Activated naive CD4-positive, alpha-beta T cell treated with anti-CD3 and anti-CD28 coated beads, Interleukin-2, amount 50 U/mL, for 24 hours (primary cell): ENCODE results near the gene RGS14.
"Not testable (repeated sequence)": the region's sequence is repeated elsewhere in the genome, so short reads cannot be mapped to it uniquely, and the experiment has no call there.

Source experiments
- H3K27ac Mint-ChIP-seq: one replicate; pipeline ENCODE4 v1.8.0; 2021; ENCODE audit warnings: mild to moderate bottlenecking, mixed read lengths
- H3K27me3 Mint-ChIP-seq: one replicate; pipeline ENCODE4 v1.8.0; 2021; ENCODE audit warnings: mixed read lengths
- H3K36me3 Mint-ChIP-seq: one replicate; pipeline ENCODE4 v1.8.0; 2021; ENCODE audit warnings: mixed read lengths
- H3K4me1 Mint-ChIP-seq: one replicate; pipeline ENCODE4 v1.8.0; 2021; ENCODE audit warnings: mixed read lengths
- H3K4me3 Mint-ChIP-seq: one replicate; pipeline ENCODE4 v1.8.0; 2021; ENCODE audit warnings: mild to moderate bottlenecking, mixed read lengths
- H3K9me3 Mint-ChIP-seq: one replicate; pipeline ENCODE4 v1.8.0; 2021; ENCODE audit warnings: mixed read lengths

RGS14 gene

GRCh38 chr5:177374211-177374610, 16.5 kb downstream of the RGS14 start:
- Mint-ChIP-seq H3K36me3 (peaks cover 2% of the 10 kb centered on the region), H3K9me3 (no peaks in the 10 kb centered on the region), H3K4me1 (peaks cover 61% of the 10 kb centered on the region), H3K4me3 (peak overlapping the region; percentile 23), H3K27me3 (no peaks in the 10 kb centered on the region), H3K27ac (peak overlapping the region; percentile 65)

DNA sequence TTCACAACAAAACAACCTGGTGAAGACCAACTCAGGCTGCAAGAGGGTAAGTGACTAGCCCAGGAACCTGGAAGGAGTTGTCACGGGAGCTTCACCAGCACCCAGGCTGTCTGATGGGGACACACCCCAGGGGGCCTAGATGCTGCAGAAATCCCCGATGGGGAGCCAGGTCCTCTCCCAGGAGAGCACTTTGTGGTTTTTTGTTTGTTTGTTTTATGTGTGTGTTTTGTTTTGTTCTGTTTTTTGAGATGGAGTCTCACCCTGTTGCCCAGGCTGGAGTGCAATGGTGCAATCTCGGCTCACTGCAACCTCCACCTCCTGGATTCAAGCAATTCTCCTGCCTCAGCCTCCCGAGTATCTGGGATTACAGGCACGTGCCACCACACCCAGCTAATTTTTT, 17.8 kb downstream of the RGS14 start:
- not testable (repeated sequence) for H3K36me3 Mint-ChIP-seq, H3K27me3 Mint-ChIP-seq, H3K27ac Mint-ChIP-seq, H3K4me3 Mint-ChIP-seq, H3K9me3 Mint-ChIP-seq
- H3K4me1 Mint-ChIP-seq: peaks cover 60% of the 10 kb centered on the region

GRCh38 chr5:177376107-177376506, 18.4 kb downstream of the RGS14 start:
- Mint-ChIP-seq H3K36me3 (no peaks in the 10 kb centered on the region), H3K4me1 (peaks cover 61% of the 10 kb centered on the region), H3K27ac (peak overlapping the region; percentile 88), H3K9me3 (no peaks in the 10 kb centered on the region), H3K27me3 (no peaks in the 10 kb centered on the region), H3K4me3 (no peak overlapping the region)

- H3K9me3 Mint-ChIP-seq: no peaks in the 10 kb centered on the region
- H3K27me3 Mint-ChIP-seq: no peaks in the 10 kb centered on the region
- peaks cover 54% of the 10 kb centered on the region for H3K4me1 Mint-ChIP-seq
- H3K36me3 Mint-ChIP-seq: no peaks in the 10 kb centered on the region
- H3K4me3 Mint-ChIP-seq: no peak overlapping the region
- peak overlapping the region; percentile 12 for H3K27ac Mint-ChIP-seq
Observed at GRCh38 chr5:177377851-177378776, 20.4 kb downstream of the RGS14 start.

DNA sequence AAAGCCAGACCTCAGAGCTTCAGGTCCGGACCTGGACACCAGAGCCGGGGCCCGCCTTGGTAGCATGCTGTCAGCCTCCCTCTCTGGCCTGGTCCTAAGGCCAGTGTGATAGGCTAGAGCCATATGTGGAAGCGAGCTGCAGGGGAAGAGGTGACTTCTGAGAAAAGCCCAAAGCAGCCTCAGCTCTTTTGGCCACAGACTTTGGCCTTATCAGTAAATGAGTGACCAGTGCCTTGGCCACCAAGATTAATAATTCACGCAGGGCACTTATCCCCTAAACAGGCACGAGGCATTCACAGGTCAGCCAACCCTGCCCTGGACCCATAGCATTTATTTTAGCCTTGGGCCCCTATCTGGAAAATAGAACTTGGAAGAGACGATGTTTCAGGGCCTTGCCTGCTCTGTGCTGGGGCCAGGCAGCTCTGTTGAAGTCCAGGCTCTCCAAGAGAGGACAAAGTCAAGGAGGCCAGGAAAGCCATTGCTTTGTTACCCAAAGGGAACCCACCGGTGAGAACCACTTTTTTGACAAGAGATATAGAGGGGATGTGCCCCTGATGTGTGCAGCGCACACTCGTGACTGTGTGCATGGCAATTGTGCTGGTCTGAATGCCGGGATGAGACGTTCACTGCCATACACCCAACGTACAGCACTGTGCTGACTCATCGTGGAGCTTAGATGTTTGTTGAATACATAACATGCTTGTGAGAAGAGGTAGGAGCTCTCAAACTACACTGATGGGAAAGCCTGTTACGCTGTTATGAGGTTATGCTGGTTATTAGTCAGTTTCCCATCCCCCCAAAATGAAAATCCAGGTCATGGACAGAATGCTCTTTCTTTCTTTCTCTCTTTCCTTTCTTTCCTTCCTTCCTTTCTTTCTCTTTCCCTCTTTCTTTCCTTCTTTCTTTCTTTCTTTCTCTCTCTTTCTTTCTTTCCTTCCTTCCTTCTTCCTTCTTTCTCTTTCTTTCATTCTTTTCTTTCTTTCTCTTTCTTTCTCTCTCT, 21.5 kb downstream of the RGS14 start:
- peaks cover 51% of the 10 kb centered on the region for H3K4me1 Mint-ChIP-seq
- no peaks in the 10 kb centered on the region for H3K9me3 Mint-ChIP-seq
- no peaks in the 10 kb centered on the region for H3K27me3 Mint-ChIP-seq
- no peak overlapping the region for H3K4me3 Mint-ChIP-seq
- H3K36me3 Mint-ChIP-seq: no peaks in the 10 kb centered on the region
- peak overlapping the region; percentile 87 for H3K27ac Mint-ChIP-seq

DNA sequence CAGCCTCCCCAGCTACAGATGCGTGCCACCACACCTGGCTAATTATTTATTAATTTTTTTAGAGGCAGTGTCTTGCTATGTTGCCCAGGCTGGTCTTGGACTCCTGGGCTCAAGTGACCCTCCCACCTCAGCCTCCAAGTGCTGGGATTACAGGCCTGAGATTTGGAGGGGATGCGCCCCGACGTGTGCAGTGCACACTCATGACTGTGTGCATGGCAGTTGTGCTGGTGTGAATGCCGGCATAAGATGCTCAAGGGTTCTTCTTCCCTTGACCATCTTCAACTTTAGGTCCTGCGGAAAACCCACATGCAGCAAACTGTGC, 23.0 kb downstream of the RGS14 start:
- Mint-ChIP-seq H3K9me3 (no peaks in the 10 kb centered on the region), H3K27ac (no peak overlapping the region), H3K27me3 (no peaks in the 10 kb centered on the region), H3K4me1 (peaks cover 39% of the 10 kb centered on the region), H3K36me3 (no peaks in the 10 kb centered on the region), H3K4me3 (no peak overlapping the region)

DNA sequence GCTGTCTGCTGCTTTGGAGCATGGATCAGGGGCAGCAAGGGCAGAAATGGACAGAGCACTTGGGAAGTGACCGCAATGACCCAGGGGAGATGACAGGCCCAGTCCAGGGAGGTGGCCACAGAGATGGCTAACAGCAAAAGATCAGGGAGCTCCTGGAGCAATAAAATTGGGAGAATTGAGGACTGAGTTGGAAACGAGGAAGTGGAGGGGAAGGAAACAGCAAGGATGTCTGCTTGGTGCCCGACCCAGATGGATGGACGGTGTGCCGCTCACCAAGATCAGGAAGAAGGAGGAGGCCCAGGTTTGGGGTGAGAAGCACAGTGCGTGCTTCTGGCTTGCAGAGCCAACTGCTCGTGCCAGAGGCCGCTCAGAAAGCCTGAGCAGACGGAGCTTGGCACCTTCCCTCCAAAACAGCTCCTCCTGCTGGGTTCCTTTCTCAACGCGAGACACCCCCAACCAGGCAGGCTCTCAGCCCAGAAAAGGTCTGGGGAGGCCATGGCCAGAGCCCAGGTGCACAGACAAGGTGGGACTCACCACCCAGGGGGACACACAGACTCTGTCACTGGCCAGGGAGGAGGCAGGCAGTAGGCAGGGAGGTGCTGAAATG, 24.8 kb downstream of the RGS14 start:
- Mint-ChIP-seq H3K9me3 (no peaks in the 10 kb centered on the region), H3K27me3 (no peaks in the 10 kb centered on the region), H3K4me1 (peaks cover 36% of the 10 kb centered on the region), H3K4me3 (peak overlapping the region; percentile 8), H3K36me3 (no peaks in the 10 kb centered on the region), H3K27ac (no peak overlapping the region)

DNA sequence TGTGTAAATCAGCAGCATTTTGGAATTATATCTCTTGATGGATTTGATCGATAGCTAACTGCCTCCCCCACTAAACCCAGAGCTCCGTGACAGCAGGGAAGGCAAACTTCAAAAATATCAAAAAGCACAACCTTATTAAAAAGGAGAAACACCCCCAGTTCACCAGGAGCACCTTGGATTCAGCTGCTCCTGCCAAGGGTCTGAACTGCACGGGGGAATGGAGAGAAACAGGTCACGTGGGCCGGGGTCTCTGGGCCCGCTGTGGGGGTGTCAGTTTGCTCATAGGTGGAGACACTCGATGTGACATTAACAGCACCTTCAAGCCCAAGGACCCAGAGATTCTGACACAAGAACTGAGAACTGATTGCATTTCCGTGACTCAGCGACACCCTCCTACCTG, 25.5 kb downstream of the RGS14 start:
- H3K9me3 Mint-ChIP-seq: no peaks in the 10 kb centered on the region
- no peaks in the 10 kb centered on the region for H3K36me3 Mint-ChIP-seq
- H3K4me3 Mint-ChIP-seq: no peak overlapping the region
- H3K27ac Mint-ChIP-seq: peak overlapping the region; percentile 23
- peaks cover 36% of the 10 kb centered on the region for H3K4me1 Mint-ChIP-seq
- no peaks in the 10 kb centered on the region for H3K27me3 Mint-ChIP-seq

DNA sequence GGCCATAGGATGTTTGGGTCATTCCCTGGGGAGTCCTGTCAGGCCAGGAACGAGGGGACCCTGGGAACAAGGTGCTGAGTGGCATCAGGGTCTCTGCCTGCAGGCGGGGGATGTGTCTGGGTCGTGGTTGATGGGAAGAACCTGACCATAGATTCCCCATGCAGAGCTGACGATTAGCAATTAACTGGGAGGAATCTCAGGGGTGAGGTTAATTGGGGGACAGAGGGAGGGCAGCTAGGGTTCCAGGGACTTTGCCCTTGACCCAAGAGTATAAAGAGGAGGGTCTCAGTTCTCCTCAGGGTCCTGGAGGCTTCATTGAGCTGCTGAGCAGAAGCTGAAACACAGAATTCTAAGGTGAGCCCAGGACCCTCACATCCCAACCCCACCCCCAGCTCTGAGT, 26.4 kb downstream of the RGS14 start, which contains the start of gene SLC34A1:
Gene SLC34A1, plus strand, starts transcription at position 301 of the 400 bp plus-strand sequence. CDS start 1,308 bp downstream, outside the sequence.
- Mint-ChIP-seq H3K27me3 (no peaks in the 10 kb centered on the region), H3K9me3 (no peaks in the 10 kb centered on the region), H3K4me1 (peaks cover 43% of the 10 kb centered on the region), H3K27ac (peak within 1 kb of the TSS; percentile 23), H3K4me3 (no peak within 1 kb of the TSS), H3K36me3 (no peaks in the 10 kb centered on the region)

- H3K9me3 Mint-ChIP-seq: no peaks in the 10 kb centered on the region
- no peaks in the 10 kb centered on the region for H3K36me3 Mint-ChIP-seq
- no peaks in the 10 kb centered on the region for H3K27me3 Mint-ChIP-seq
Observed at GRCh38 chr5:177385720-177386119, 28.0 kb downstream of the RGS14 start.

DNA sequence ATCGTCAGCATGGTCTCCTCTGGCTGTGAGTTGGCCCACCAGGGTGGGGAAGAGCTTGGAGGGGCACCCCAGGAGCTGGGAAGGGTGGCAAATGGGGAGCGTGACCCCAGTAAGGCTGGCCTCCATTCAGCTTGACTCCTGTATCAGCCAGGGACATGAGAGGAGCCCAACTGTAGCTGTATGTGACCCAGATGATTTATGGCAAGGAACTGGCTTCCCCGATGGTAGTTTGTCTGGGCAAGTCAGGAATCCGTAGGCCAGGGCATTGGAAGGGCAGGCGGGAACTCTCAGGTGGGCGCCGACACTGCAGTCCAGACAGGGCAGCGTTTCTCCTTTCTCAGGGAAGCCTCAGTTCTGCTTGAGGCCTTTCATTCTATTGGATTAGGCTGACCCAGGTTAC, 28.8 kb downstream of the RGS14 start:
- Mint-ChIP-seq H3K27ac (no peak overlapping the region), H3K4me3 (no peak overlapping the region), H3K36me3 (no peaks in the 10 kb centered on the region), H3K27me3 (no peaks in the 10 kb centered on the region), H3K4me1 (peaks cover 51% of the 10 kb centered on the region), H3K9me3 (no peaks in the 10 kb centered on the region)

More at GRCh38 chr5:177385720-177386119, 28.0 kb downstream of the RGS14 start:
- Mint-ChIP-seq H3K27ac (no peak overlapping the region), H3K4me3 (no peak overlapping the region), H3K4me1 (peaks cover 47% of the 10 kb centered on the region)

- Mint-ChIP-seq H3K9me3 (no peaks in the 10 kb centered on the region), H3K36me3 (no peaks in the 10 kb centered on the region), H3K27me3 (no peaks in the 10 kb centered on the region), H3K27ac (no peak overlapping the region), H3K4me3 (no peak overlapping the region), H3K4me1 (peaks cover 48% of the 10 kb centered on the region)
Observed at GRCh38 chr5:177387405-177387804, 29.7 kb downstream of the RGS14 start.

- Mint-ChIP-seq H3K36me3 (no peaks in the 10 kb centered on the region), H3K9me3 (no peaks in the 10 kb centered on the region), H3K4me3 (no peak overlapping the region), H3K27me3 (no peaks in the 10 kb centered on the region), H3K27ac (peak overlapping the region; percentile 67), H3K4me1 (peaks cover 39% of the 10 kb centered on the region)
Observed at GRCh38 chr5:177388521-177389052, 30.9 kb downstream of the RGS14 start.

GRCh38 chr5:177389241-177390169, 31.8 kb downstream of the RGS14 start:
- H3K4me3 Mint-ChIP-seq: peak overlapping the region; percentile 53
- H3K27me3 Mint-ChIP-seq: no peaks in the 10 kb centered on the region
- H3K27ac Mint-ChIP-seq: peak overlapping the region; percentile 66
- H3K9me3 Mint-ChIP-seq: no peaks in the 10 kb centered on the region
- H3K4me1 Mint-ChIP-seq: peaks cover 34% of the 10 kb centered on the region
- no peaks in the 10 kb centered on the region for H3K36me3 Mint-ChIP-seq
